ENCODE data around the gene JAKMIP1. TPM values are rescaled to one million over a fixed set of nuclear protein-coding genes. Genes with fewer than 3 reads are reported as not detected.

Gene JAKMIP1
- total RNA-seq, 1 experiment from 2014 or later, result not detected

- no peak for TF ChIP-seq CTCF (IDR thresholded peaks at IDR 0.05; ENCODE audit: insufficient read depth in 1 of 2, low read depth in 1 of 2, low read length in 1 of 2, severe bottlenecking in 1 of 2, unreplicated experiment in 1 of 2)
- Mint-ChIP-seq H3K4me3 (ENCODE audit: unreplicated experiment) (no peak overlapping the region), H3K4me1 (ENCODE audit: low read depth, unreplicated experiment) (no peaks in the 10 kb centered on the region), H3K27ac (ENCODE audit: unreplicated experiment) (no peak overlapping the region), H3K27me3 (ENCODE audit: insufficient read depth, unreplicated experiment) (peaks cover 9% of the 10 kb centered on the region), H3K36me3 (ENCODE audit: insufficient read depth, unreplicated experiment) (no peaks in the 10 kb centered on the region), H3K9me3 (ENCODE audit: unreplicated experiment) (no peaks in the 10 kb centered on the region)
- Histone ChIP-seq H3K4me1 (no peaks in the 10 kb centered on the region), H3K36me3 (ENCODE audit: control insufficient read depth, insufficient read depth, low read length) (no peaks in the 10 kb centered on the region), H3K4me3 (ENCODE audit: low read depth, low read length) (no peak overlapping the region), H3K9me3 (no peaks in the 10 kb centered on the region), H3K27me3 (replicated peaks; ENCODE audit: control insufficient read depth, insufficient read depth, low read length) (no peaks in the 10 kb centered on the region)
- intact Hi-C loops (cut with micrococcal nuclease; ENCODE audit: unreplicated experiment), result no loop called here
- ChIA-PET CTCF (no interaction called here), POLR2A (no interaction called here)
- BruUV-seq (replicated peaks), result no TSS peak
- DNase-seq, result no peak
These were observed 32.8 kb upstream of the JAKMIP1 start for GRCh38 chr4:6232836-6233785.

GRCh38 chr4:6231663-6232165, 31.4 kb upstream of the JAKMIP1 start:
- intact Hi-C loops (cut with micrococcal nuclease; ENCODE audit: unreplicated experiment), result no loop called here
- Histone ChIP-seq H3K36me3 (ENCODE audit: control insufficient read depth, insufficient read depth, low read length) (no peaks in the 10 kb centered on the region), H3K27me3 (replicated peaks; ENCODE audit: control insufficient read depth, insufficient read depth, low read length) (no peaks in the 10 kb centered on the region), H3K4me3 (ENCODE audit: low read depth, low read length) (no peak overlapping the region), H3K4me1 (no peaks in the 10 kb centered on the region), H3K9me3 (no peaks in the 10 kb centered on the region)
- Mint-ChIP-seq H3K4me3 (ENCODE audit: unreplicated experiment) (no peak overlapping the region), H3K27ac (ENCODE audit: unreplicated experiment) (no peak overlapping the region), H3K4me1 (ENCODE audit: low read depth, unreplicated experiment) (no peaks in the 10 kb centered on the region), H3K9me3 (ENCODE audit: unreplicated experiment) (no peaks in the 10 kb centered on the region), H3K36me3 (ENCODE audit: insufficient read depth, unreplicated experiment) (no peaks in the 10 kb centered on the region), H3K27me3 (ENCODE audit: insufficient read depth, unreplicated experiment) (peaks cover 9% of the 10 kb centered on the region)
- no peak for TF ChIP-seq CTCF (IDR thresholded peaks at IDR 0.05; ENCODE audit: insufficient read depth in 1 of 2, low read depth in 1 of 2, low read length in 1 of 2, severe bottlenecking in 1 of 2, unreplicated experiment in 1 of 2)
- ChIA-PET CTCF (no interaction called here), POLR2A (no interaction called here)
- DNase-seq, result no peak
- BruUV-seq (replicated peaks), result no TSS peak

GRCh38 chr4:6230827-6231662, 30.7 kb upstream of the JAKMIP1 start:
- H3K4me1 ChIP-seq, result no peaks in the 10 kb centered on the region
- Mint-ChIP-seq H3K9me3 (ENCODE audit: unreplicated experiment) (no peaks in the 10 kb centered on the region), H3K4me3 (ENCODE audit: unreplicated experiment) (no peak overlapping the region), H3K4me1 (ENCODE audit: low read depth, unreplicated experiment) (no peaks in the 10 kb centered on the region), H3K36me3 (ENCODE audit: insufficient read depth, unreplicated experiment) (no peaks in the 10 kb centered on the region), H3K27me3 (ENCODE audit: insufficient read depth, unreplicated experiment) (peaks cover 5% of the 10 kb centered on the region), H3K27ac (ENCODE audit: unreplicated experiment) (no peak overlapping the region)
- no peaks in the 10 kb centered on the region for H3K27me3 ChIP-seq (replicated peaks; ENCODE audit: control insufficient read depth, insufficient read depth, low read length)
- no peak for TF ChIP-seq CTCF (IDR thresholded peaks at IDR 0.05; ENCODE audit: insufficient read depth in 1 of 2, low read depth in 1 of 2, low read length in 1 of 2, severe bottlenecking in 1 of 2, unreplicated experiment in 1 of 2)
- CTCF ChIA-PET, result no interaction called here
- BruUV-seq (replicated peaks), result no TSS peak
- H3K9me3 ChIP-seq, result no peaks in the 10 kb centered on the region
- POLR2A ChIA-PET, result no interaction called here
- DNase-seq, result no peak
- H3K36me3 ChIP-seq (ENCODE audit: control insufficient read depth, insufficient read depth, low read length), result no peaks in the 10 kb centered on the region
- intact Hi-C loops (cut with micrococcal nuclease; ENCODE audit: unreplicated experiment), result no loop called here
- H3K4me3 ChIP-seq (ENCODE audit: low read depth, low read length), result no peak overlapping the region
